HG03521 (cell line): ENCODE measurements around the gene CLINT1.

Source experiments
- ATAC-seq: cut with Tn5 transposase; IDR thresholded peaks from one replicate; pipeline ENCODE4 v1.9.1; 2021; ENCODE audit warnings: mild to moderate bottlenecking, moderate library complexity; ENCODE audit not compliant: unreplicated experiment

Gene CLINT1

GRCh38 chr5:157821822-157822622, 36.9 kb downstream of the CLINT1 start:
- no peak for ATAC-seq

- ATAC-seq, result no peak
These were observed 37.5 kb downstream of the CLINT1 start for GRCh38 chr5:157821405-157821804.

- ATAC-seq, result no peak
These were observed 38.2 kb downstream of the CLINT1 start for GRCh38 chr5:157820593-157821252.

GRCh38 chr5:157819502-157820115, 39.3 kb downstream of the CLINT1 start:
- no peak for ATAC-seq

- ATAC-seq, result no peak
These were observed 40.6 kb downstream of the CLINT1 start for GRCh38 chr5:157818368-157818767.

- no peak for ATAC-seq
These were observed 41.0 kb downstream of the CLINT1 start for GRCh38 chr5:157817928-157818327.

- ATAC-seq, result no peak
These were observed 41.6 kb downstream of the CLINT1 start for GRCh38 chr5:157817387-157817702.

GRCh38 chr5:157816682-157817386, 42.1 kb downstream of the CLINT1 start:
- no peak for ATAC-seq

- no peak for ATAC-seq
These were observed 46.9 kb downstream of the CLINT1 start for GRCh38 chr5:157812086-157812485.

- no peak for ATAC-seq
These were observed 50.9 kb downstream of the CLINT1 start for GRCh38 chr5:157808043-157808442.

GRCh38 chr5:157802736-157803135, 56.2 kb downstream of the CLINT1 start:
- no peak for ATAC-seq

GRCh38 chr5:157800137-157800536, 58.8 kb downstream of the CLINT1 start:
- ATAC-seq, result no peak

- ATAC-seq, result no peak
These were observed 59.4 kb downstream of the CLINT1 start for GRCh38 chr5:157799578-157799977.

- no peak for ATAC-seq
These were observed 65.6 kb downstream of the CLINT1 start for GRCh38 chr5:157793301-157793700.

- ATAC-seq, result no peak
These were observed 73.1 kb downstream of the CLINT1 start for GRCh38 chr5:157785801-157786200.

GRCh38 chr5:157779221-157779620, 79.7 kb downstream of the CLINT1 start:
- no peak for ATAC-seq

GRCh38 chr5:157778121-157778805, 80.7 kb downstream of the CLINT1 start:
- no peak for ATAC-seq

- no peak for ATAC-seq
These were observed 86.8 kb downstream of the CLINT1 start for GRCh38 chr5:157772127-157772526.

- no peak for ATAC-seq
These were observed 88.3 kb downstream of the CLINT1 start for GRCh38 chr5:157770665-157771064.

- ATAC-seq, result no peak
These were observed 91.3 kb downstream of the CLINT1 start for GRCh38 chr5:157767689-157768088.

GRCh38 chr5:157766902-157767301, 92.0 kb downstream of the CLINT1 start:
- ATAC-seq, result no peak
